Measurements from ENCODE around the gene SV2C.

DNA sequence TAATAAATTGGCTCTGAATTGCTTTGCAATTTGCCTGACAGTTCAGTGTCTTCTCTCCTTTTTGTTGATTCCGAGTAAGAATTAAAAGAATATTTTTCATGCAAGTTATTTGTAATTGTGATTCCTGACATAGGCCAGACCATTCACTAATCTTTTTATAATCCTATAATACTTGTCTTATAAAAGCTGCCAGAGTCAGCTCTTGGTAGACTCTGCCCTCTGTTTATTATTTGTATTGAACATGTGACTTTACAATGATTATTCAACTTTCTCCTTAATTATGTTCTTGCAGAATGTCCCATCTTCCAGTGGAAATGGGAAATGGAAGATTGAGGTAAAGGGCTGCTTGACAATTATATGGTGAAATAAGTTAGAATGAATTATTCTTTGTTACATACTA, 121.0 kb downstream of the SV2C start:
- TF ChIP-seq TEAD4 (CRISPR knock-in tag; IDR thresholded peaks at IDR 0.05) (no peak), NFYB (CRISPR knock-in tag; conservative IDR thresholded peaks at IDR 0.05; ENCODE audit: low read depth) (no peak), NR3C1 (CRISPR knock-in tag; conservative IDR thresholded peaks at IDR 0.05; ENCODE audit: low read depth) (no peak)
- TF ChIP-seq, protein P1, sequence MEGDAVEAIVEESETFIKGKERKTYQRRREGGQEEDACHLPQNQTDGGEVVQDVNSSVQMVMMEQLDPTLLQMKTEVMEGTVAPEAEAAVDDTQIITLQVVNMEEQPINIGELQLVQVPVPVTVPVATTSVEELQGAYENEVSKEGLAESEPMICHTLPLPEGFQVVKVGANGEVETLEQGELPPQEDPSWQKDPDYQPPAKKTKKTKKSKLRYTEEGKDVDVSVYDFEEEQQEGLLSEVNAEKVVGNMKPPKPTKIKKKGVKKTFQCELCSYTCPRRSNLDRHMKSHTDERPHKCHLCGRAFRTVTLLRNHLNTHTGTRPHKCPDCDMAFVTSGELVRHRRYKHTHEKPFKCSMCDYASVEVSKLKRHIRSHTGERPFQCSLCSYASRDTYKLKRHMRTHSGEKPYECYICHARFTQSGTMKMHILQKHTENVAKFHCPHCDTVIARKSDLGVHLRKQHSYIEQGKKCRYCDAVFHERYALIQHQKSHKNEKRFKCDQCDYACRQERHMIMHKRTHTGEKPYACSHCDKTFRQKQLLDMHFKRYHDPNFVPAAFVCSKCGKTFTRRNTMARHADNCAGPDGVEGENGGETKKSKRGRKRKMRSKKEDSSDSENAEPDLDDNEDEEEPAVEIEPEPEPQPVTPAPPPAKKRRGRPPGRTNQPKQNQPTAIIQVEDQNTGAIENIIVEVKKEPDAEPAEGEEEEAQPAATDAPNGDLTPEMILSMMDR (IDR thresholded peaks at IDR 0.05) = no peak
